GM19099 (cell line): ENCODE data around the gene UBR7.

Source experiments
- POLR2A ChIP-seq: IDR thresholded peaks from 3 replicates; pipeline ENCODE4 v1.6.1; 2011; ENCODE audit warnings: low read depth; ENCODE audit not compliant: insufficient read length; ENCODE audit errors: extremely low read depth

UBR7 gene

DNA sequence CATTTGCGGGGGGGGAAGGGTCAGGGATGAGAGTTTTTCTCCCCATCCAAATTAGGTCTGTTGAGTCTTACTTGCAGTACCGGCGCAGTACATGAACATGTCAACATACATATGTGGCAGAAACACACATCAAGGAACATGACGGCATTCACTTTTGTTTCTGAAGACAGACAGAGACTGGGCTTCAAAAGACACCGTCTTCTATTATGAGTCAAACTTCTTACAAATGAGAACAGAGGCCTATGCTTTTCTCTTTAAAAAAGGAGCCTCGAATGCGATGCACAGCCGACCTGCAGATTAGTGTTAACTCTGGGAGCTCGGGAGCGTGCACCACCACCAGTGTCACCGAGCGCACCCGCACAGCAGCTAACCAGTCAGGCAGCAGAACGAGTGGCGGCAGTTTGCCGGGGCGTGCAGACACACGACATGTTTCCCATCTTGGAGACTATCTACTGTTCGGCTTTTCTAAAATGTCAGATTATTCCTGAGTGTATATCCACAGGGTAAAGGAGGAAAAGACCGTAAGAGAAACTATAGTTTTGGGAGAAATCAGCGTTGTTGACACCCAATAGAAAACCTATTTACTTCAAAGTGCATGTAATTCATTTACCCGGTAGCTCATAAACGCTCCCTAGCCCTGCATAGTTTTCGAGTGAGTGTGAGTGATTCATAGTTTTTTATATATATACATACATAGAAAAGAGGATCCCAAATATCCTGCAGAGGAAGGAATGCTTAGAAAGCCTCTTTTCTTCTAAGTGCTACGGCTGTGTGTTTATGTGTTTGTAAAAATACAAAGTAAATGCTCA is 33.0 kb downstream of the UBR7 start:
- TF ChIP-seq POLR2A = no peak

DNA sequence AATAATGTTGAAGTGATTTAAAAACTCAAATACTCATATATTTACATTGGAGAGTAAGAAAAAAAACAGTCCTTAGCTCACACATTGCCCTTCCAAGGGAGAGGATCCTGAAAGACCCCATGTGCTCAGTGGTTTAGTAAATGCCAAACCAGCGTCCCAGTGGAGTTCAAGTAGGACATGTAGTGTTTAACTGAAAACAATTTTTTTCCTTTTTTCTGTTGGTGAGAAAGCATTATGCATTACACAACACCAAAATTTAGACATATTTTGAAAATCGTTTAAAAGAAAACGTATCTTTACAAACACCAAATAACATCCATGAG is 33.6 kb downstream of the UBR7 start:
- no peak for TF ChIP-seq POLR2A

DNA sequence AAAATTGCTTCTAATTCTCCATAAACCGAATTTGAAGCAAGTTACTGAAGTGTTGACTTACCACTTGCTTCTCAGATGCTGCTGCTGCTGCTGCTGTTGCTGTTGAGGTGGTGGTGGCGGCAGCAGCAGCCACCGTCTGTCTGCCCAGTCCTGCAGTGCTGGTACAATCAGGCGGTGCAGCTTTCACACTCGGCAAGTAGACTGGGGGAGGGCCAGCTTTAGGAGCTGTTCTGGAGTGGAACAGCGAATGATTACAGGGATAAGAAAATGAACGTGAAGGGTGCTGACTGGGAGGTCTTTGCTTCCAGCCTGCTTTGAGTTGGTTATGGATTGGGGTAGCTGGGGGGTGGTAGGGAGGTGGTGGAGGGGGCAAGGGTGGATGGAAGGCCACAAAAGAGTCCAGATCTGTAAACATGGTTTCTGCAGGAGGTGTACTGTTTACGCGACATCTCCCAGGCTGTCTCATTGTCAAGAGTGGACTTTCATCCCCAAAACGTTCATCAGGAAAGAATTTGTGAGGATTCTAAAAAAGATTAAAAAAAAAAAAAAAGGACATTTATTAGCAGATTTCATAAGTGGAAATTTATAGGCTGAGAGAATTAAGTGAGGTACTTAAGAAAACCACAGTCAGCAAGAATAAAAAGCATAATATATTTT is 38.8 kb downstream of the UBR7 start:
- TF ChIP-seq POLR2A = no peak

DNA sequence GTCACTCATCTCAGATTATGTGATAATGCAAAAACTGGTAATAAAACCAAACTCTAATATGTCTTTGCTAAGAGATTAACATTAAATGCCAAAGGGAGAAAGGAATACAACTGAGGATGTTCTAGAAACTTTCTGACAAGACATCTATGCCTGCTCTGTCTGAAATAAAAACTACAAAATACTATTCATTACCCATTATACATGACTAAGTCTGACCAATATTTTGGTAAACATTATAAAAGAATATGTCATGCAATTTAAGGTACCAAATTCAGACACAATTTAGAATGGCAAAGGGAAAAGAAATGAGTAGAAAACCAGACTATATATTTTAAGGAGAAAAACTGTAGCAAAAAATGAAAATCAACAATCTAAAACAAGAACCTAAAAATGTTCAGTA is 39.5 kb downstream of the UBR7 start:
- TF ChIP-seq POLR2A = no peak

DNA sequence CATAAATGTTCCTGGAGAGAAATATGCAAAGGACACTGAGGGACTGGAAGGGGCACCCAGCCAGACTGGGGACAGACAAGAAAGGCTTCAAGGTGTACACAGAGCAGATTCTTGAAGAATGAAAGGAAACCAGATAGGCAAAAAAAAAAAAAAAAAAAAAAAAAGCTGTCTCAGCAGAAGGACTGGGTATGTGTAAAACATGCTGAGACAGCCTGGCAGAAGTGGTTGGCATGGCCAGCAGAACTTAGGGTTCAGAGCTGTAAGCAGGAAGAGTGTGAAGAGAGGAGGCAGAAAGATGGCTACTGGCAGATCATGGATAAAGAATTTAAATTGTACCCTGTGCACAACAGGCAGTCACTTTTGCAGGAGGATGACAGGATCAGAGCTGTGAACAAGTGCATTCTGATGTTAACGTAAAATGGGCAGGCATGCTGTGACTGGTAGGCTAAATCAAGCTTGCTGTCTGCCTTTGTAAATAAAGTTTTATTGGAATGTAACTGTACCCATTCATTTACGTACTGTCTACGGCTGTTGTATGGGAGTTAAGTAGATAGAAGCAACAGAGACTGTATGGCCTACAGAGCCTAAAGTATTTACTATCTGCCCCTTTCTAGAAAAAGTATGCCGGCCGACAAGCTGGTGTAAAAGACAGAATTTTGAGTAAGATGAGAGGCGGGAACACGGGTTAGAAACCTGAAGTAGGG is 42.2 kb downstream of the UBR7 start:
- no peak for TF ChIP-seq POLR2A

- no peak for TF ChIP-seq POLR2A
These were observed 55.4 kb downstream of the UBR7 start for GRCh38 chr14:93262446-93262845.

- no peak for TF ChIP-seq POLR2A
These were observed 56.4 kb downstream of the UBR7 start for GRCh38 chr14:93263416-93263815.

- no peak for TF ChIP-seq POLR2A
These were observed 59.1 kb downstream of the UBR7 start for GRCh38 chr14:93266127-93266526.

GRCh38 chr14:93267149-93267711 is 60.2 kb downstream of the UBR7 start:
- no peak for TF ChIP-seq POLR2A

DNA sequence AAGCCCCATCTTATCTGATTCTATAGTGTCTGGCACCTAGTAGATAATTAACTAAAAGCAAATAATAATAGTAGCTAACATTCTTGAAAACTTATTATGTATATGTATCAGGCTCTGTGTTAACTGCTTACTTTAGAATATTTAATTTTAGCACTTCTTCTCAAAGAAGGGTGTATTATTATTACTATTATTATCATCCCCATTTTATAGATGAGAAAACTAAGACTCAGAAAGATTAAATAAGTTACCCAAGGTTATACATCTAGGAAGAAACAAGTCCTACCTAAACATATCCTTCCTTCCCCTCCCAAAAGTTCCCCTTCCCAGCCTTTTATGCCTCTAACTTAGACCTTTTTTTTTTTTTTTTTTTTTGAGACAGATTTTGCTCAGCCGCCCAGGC is 61.4 kb downstream of the UBR7 start:
- TF ChIP-seq POLR2A = no peak

DNA sequence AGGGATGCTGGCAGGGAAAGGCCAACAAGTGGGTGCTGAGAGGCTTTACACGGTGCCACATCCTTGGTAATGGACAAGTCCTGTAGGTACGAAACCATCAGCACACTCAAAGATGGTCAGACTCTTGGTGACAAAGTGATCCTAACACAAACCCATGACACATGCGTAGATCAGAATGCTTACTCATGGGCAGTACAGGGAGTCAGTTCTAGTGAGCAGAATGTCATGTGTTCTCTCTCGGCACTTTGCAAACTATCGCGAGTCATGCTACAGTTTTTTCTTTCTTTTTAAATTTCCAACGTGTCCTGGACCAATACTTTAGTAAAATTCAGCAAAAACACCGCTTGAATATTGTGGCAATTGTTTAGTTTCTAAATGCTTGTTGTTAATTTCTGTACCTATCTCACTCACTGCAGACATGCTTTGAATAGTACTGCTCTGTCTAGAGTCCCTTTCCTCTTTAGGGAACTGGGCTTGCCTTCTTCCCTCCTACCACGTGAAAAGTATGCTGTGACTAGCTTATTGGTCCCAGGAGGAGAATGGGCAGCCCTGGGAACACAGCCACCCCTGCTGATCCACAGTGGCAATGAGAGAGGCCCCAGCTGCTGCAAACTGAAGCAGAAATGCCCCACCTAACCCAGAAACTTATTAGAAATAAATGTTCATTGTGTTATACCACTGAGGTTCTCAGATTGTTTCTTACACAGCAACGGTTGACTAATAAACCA is 62.4 kb downstream of the UBR7 start:
- TF ChIP-seq POLR2A = no peak

GRCh38 chr14:93271111-93271510 is 64.1 kb downstream of the UBR7 start:
- TF ChIP-seq POLR2A = no peak

DNA sequence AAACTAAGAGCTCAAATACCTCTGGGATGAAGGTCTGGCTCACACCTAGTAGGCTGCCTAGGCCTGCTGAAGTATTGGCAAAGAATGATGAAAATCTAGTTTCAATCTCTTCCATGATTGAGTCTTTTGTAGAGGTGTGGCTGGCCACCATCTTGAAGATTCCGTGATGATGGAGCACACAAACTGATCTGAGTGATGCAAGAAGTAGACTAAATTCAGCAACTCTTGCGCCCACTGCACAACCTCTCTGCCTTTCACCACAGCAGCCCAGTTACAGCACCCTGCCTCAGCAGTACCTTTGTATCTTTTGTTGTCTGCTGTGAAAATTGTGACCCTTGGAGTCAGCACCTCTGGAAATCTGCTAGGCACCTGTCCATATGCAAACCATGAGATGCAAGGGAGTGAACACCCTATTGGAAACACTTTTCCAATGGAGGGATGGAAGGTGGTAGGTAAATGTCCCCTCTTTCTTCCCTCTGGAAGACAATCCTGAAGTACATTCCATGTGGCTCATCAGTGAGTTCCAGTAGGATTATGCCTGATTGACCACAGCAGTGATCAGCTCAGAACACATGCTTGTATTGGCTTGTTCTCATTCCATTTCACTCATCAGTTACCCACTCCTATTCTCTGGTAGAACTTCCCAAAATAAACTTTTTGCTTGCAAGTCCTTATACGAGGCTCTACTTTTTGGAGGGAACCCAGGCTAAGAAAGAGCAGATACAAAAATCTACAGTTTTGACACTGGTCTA is 67.2 kb downstream of the UBR7 start:
- TF ChIP-seq POLR2A = no peak

DNA sequence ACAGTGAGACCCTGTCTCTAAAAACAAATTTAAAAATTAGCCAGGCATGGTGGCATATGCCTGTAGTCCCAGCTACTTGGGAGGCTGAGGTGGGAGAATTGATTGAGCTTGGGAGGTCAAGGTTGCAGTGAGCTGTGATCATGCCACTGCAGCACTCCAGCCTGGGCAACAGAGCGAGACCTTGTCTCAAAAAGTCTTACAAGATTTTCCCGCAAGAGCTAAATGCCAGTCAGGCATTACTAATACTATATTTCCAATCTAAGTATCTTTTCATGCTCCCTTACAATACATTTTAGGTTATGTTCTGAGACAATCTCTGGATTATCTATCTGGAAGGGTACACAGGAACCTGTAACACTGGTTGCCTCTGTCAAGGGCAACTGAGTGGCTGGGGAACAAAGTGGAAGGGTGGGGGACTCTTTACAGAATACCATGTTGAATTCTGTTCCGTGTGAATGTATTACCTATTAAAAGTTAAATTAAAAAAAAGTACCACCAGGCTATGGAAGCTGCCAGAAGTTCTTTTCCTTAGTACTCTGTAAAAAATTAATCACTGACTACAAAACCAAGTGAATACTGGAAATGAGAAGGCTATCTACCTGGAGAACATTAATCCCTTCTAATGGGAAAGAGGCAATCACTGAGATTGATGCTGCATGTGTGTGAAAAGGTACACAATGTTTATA is 69.1 kb downstream of the UBR7 start:
- TF ChIP-seq POLR2A = no peak
